Cortex of kidney (tissue), 1 donor: ENCODE data around the gene TLR1.
"Not testable (repeated sequence)": the region's sequence is repeated elsewhere in the genome, so short reads cannot be mapped to it uniquely, and the experiment has no call there.

ENCODE experiments used
- DNase-seq: peaks from one replicate; lab custom pipeline; 2025; lab: John Stamatoyannopoulos, UW

TLR1 gene

DNA sequence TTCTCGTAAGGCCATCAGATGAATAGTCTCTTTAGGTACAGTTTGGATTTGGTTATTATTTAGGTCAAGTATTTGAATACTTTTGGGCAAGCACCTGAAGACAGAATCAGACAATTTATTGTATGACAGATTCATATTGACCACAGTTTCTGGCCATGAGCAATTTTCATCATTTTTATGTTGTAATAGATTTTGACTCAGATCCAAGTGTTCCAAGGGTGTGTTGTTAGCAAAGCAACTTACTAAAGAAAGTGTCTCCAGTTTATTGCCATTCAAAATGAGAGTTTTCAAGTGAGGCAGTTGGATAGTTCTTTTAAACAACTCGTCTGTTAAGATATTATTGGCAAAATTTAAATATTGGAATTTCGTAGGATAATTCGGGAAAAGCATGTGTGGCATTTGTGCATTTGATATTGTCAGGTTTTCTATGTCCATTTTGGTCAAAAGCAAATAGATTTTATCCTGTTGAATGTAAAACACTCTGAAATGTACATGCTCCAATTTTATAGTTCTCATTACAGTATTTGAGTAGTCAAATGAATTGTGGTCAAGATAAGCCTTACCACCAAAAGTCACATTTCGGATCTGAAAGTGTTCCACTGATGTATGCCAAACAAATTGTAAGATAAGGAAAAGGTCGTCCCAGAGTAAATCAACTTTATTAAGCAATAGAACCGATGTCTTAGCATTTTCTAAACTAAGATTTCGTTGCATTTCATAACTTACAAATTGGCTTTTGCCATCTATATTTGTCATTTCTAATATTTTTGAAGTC is 30.2 kb downstream of the TLR1 start:
- no peak for DNase-seq

DNA sequence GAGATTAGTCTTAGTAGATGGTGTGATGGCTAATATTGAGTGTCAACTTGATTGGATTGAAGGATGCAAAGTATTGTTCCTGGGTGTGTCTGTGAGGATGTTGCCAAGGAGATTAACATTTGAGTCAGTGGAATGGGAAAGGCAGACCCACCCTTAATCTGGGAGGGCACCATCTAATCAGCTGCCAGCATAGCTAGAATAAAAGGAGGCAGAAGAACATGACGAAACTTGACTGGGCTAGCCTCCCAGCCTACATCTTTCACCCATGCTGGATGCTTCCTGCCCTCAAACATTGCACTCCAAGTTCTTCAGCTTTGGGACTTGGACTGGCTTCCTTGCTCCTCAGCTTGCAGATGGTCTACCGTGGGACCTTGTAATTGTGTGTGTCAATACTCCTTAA is 34.3 kb downstream of the TLR1 start:
- DNase-seq: not testable (repeated sequence)

DNA sequence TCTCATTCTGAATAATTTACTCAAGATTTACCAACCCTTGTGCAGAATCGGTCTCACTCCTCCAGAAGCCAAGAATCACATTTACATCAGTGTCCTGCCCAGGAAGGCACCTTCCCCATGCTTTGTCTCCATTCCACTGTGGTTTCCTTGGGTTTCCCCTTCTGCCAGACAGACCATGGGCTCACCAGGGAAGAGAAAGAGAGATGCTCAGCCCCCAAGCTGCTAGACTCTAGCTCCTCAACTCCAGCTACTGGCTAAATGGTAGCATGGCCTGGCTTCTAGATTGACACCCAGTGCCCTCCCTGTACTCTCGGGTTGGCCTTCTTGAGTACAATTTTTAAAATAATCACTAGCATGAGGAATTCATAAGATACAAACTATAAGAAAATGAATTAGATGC is 34.7 kb downstream of the TLR1 start:
- DNase-seq: no peak

DNA sequence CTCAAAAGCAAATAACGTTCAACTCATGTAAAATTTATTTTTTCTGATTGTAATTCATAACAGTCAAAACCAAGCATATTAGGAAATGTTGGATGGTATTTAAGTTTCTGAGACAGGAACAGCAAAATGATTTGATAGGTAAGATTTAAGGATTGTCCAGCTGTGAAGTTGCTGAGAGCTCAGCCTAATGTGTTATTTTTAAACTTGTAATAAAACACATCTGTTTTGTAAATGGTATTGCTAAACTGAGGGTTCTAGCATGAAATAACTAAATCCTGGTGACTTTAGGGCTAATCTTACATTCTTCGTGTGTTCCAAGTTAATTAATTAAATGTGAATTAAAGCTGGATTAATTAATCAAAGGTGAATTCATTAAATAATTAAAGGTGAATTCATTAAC is 35.1 kb downstream of the TLR1 start:
- no peak for DNase-seq

DNA sequence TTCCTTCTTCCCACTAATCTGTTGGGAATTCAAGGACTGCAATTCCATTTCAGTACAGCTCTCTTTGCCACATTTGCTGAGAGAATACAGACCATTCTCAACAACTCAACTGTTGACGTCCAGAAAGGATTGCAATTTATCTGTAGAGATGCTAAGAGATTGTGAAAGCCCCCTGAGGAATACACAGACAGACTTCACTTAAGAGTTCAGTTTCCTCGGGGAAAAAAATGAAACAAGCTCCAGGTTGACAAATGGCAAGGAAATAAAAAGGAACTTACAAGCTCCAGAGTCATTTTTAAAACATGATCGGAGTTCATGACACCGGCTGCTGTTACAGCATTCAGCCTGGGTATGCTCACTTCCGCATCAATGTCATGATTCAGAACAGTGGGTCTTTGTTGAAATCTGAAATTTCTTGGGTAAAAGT is 35.6 kb downstream of the TLR1 start:
- DNase-seq: no peak

DNA sequence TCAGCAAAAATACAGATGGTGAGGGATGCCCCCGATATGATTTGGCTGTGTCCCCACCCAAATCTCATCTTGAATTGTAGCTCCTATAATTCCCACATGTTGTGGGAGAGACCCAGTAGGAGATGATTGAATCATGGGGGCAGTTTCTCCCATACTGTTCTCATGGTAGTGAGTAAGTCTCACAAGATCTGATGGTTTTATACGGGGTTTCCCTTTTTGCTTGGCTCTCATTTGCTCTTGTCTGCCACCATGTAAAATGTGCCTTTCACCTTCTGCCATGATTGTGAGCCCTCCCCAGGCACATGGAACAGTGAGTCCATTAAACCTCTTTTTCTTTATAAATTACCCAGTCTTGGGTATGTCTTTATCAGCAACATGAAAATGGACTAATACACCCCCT is 37.7 kb downstream of the TLR1 start:
- not testable (repeated sequence) for DNase-seq

DNA sequence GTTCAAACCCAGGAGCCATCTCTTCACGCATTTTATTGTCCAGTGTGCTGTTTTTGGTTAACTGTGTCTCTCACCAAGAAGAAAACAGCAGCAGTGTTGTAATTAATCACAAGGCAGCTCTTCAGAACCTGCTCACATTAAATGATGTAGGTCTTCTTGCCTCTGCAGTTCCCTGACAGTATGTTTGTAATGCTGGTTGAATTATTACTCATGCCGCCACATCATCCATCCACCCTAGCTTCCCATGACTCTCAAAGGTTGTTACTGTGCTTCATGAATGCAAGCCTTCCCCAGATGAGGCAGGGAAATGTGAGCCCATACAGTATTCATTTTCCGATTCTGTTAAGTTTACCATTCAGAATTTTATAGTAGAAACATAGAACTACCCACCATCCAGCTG is 39.2 kb downstream of the TLR1 start:
- DNase-seq: no peak

DNA sequence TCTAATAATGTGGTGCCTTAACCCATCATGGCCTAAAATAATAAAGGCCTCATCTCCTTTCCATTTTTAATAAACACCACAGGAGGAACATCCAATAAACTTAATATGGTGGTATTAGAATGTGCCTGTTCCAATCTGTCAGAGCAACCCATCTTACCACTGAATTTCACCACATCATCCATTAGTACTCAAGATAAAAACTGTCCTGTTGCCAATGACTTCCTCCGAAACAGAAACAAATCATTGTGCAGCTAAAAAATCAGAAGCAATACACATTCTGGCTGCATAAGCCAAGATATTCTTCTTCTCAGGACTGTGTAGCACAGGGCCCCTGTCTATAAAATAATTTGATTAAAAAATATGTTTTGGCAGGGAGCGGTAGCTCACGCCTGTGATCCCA is 40.3 kb downstream of the TLR1 start:
- DNase-seq: no peak

DNA sequence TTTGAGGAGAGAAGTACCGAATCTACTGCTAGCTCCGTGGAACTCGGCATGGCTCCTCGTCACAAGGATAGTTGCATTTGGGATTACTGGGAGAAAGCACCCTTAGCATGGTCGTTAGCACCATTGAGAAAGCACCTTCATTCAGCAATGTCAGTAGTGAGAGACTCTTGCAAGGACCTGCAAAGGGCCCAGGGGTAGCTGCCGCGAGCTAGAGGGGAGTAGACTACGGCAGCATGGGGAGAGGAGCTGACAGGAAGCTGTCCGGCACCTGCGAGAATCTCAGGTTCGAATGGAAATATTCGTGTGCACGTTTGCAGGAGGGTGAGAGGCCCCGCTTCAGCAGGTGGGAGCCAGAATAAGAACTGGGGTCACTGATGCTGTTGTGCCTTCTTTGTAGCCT is 42.0 kb downstream of the TLR1 start:
- no peak for DNase-seq

DNA sequence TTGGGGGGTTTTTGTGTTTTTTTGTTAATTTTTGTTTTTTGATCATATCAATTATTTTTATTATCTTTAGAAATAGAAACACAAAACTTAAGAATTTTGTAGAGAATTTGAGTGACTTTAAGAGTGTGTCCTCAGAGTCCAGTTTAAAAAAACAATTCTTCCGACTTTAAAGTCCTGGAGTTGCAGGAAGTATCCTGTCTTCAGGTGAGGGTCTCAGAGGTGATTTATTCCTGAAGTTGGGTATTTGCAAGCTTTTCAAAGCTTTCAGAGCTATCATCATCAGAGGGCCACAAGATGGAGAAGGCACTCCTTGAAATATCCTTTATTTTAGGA is 44.8 kb downstream of the TLR1 start:
- no peak for DNase-seq

DNA sequence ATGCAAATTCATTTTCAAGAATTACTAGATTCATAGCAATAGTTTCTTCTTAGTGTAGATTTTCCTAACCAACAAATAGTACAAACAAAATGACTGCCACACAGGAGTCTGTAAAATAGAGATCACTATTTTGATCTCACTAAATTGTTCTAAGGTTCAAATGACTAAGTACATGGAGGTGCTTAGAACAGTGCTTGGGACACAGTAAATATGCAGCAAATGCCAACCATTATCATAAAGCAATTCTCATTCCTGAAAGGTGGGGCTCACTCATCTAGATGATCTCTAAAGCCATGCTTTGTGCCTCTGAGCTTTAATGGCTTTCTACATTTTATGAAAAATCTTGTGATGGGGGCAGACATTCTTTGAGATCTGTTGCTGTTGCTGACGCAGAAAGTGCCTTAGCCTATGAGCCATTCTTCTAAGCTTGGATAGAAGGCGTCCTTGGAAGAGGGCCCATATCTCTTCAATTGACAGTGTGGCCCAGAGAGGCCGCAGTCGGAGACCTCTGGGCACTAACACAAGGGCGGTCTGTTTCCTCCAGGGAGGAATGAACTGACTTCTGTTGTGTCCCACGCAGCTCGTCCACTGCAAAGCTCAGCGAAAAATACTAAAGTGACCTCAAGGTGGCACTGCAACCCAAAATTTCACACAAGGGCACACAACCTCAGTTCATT is 45.3 kb downstream of the TLR1 start:
- no peak for DNase-seq

DNA sequence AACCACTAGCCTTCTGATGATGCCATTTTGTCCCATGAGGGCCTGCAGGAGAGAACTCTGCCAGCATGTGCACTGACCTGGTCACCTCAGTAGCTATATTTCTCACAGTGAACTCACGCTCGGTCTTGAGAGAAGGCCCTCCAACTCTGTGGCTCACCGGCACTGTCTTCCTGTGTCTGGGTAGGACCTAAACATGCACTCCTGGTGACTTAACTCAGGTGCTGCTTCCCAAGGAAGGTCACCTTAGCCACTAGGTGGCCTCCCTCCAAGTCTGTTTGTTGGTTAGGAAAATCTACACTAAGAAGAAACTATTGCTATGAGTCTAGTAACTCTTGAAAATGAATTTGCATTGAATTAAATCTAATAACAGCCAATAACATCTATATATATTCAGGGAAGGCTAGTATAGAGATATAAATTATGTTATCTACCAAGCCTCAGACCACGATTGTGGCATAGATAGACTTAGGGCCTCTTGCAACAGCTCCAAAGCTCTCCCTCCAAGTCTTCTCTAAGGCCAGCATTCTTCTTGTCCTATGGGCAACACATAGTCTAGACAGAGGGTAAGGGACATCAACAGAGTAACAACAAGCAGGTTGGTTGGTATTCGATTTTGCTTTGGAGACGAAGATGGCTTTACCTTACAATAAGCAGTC is 46.5 kb downstream of the TLR1 start:
- DNase-seq: no peak

DNA sequence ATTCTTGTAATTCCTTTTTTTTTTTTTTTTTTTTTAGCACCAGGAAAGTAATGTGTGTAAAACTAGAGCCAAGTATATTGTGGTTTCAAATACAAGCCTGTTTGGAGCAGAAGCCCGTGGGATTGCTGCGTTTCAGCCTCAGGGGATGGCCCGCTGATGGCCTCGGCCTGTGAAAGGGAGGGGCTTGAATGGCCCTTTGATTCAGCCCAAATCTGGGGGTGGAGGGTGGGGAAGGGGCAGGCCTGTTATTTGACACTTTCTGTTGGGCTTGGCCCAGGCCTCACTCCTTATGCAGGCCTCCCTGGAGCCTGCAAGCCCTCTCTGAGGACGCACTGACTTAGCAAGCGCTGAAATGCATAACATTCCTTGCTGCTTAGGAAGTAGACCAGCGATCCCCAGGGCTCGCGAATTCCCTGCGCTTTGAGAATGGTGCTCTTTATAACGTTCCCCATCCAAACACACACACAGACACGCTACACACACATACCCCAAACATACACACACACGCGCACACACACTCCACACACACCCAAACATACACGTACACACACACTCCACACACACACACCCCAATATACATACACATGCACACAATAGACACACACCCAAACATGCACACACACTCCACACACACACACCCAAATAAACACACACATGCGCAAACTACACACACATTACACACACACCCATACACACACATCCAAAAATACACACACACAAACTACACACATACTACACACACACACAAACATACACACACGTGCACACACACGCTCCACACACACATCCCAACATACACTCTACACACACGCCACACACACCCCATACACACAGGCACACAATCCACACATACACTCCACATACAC is 51.4 kb downstream of the TLR1 start:
- DNase-seq: no peak

DNA sequence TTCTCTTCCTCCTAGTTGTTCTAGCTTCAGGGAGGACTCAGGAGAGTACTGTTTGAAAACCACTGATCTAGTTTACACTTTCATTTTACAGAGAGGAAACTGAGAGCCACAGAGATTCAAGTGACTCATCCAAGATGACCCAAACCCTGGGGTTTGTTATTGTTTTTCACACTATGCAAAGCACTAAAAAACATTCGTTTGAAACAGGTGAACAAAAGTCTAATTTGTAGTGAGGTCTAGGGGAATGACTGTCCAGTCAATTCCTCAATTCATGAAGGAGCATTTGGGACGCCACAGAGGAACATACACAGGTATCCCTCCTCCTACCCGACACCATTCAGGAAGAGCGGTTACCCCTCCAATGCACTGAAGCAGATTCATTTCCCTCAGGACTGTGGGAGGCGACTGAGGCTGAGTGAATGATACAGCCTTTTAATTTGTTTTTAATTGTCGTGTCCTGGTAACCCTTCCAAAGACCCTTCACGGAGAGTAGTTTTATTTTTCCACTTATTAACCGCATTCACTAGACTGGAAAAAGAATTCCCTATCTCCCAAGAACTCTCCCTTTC is 52.1 kb downstream of the TLR1 start:
- no peak for DNase-seq

DNA sequence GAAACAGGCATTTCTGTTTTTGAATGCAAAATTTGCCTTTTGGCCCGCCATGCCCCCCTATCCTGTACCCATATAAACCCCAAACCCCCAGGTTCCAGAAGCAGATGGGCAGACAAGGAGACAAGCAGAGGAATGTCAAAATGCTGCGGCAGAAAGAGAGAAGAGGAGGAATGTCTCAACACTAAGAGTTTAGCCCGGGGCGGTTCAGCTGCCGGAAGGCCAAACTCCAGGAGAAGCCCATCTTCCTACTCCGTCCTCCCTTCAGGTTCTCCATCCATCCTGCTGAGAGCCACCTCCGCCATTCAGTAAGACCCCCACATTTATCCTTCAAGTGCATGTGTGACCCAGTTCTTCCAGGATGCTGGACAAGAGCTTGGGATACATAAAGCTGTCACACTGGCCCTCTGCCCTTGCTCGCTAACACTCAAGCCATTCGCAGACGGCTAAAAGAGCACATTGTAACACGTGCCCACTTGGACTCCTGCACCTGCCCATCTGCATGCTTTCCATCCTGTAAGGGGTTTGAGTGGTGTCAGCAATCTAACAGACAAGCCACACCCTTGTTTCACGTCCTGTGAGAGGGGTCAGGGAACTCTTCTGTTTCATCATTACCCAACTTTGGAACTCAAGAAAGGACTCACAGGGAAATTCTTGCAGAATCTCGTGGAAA is 53.1 kb downstream of the TLR1 start:
- no peak for DNase-seq

DNA sequence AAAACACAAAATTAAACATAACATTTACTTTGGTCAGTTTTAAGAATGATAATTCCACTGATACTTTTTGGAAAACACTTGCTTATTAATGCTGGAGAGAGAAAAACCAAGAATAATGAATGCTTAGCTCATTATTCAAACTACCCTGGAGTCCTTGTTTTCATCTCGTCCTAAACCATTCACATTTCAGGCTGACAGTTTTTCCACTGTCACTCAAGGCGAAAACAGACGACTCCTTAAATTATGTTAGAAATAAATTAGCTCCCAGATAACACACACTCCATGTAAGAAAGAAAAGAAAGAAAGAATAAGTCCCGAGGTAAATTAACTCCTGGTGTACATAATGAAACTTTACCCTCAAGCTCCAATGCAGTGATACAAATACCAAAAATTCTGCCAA is 55.3 kb downstream of the TLR1 start:
- DNase-seq: no peak

DNA sequence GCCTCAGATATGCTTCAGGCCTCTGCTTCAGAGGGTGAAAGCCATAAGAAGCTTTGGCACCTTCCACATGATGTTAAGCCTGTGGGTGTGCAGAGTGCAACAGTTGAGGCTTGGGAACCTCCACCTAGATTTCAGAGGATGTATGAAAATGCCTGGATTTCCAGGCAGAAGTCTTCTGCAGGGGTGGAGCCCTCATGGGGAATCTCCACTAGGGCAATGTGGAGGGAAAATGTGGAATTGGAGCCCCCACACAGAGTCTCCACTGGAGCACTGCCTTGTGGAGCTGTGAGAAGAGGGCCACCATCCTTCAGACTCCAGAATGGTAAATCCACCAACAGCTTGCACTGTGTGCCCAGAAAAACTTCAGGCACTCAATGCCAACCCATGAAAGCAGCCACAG is 57.0 kb downstream of the TLR1 start:
- DNase-seq: no peak
